NCI-H1694 treated with DMSO at 0.1 percent for 48 hours (cell line): ENCODE measurements around the gene KAT8.
"Not testable (repeated sequence)": the region's sequence is repeated elsewhere in the genome, so short reads cannot be mapped to it uniquely, and the experiment has no call there.

ENCODE experiments used
- DNase-seq: peaks from one replicate; lab custom pipeline; 2025; lab: John Stamatoyannopoulos, UW

The KAT8 gene

DNA sequence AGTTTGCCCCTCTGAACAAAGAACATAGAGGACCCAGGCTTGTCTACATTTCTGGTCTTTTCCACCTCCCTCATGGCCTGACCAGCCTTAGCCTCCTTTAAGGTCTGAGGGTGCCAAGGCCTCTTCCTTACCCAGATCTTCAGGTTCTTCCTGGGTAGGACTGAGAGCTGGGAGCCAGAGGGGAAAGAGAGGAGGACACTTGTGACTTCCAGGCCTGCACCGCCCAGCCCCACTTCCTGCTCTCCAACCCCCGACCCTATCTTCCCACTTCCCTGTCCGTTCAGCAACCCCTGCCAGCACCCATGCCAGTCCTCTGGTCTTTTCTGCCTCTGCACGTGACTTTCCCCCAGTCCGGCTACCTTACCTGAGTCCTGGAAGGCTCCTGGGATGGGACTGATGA is 31.9 kb downstream of the KAT8 start:
- no peak for DNase-seq

DNA sequence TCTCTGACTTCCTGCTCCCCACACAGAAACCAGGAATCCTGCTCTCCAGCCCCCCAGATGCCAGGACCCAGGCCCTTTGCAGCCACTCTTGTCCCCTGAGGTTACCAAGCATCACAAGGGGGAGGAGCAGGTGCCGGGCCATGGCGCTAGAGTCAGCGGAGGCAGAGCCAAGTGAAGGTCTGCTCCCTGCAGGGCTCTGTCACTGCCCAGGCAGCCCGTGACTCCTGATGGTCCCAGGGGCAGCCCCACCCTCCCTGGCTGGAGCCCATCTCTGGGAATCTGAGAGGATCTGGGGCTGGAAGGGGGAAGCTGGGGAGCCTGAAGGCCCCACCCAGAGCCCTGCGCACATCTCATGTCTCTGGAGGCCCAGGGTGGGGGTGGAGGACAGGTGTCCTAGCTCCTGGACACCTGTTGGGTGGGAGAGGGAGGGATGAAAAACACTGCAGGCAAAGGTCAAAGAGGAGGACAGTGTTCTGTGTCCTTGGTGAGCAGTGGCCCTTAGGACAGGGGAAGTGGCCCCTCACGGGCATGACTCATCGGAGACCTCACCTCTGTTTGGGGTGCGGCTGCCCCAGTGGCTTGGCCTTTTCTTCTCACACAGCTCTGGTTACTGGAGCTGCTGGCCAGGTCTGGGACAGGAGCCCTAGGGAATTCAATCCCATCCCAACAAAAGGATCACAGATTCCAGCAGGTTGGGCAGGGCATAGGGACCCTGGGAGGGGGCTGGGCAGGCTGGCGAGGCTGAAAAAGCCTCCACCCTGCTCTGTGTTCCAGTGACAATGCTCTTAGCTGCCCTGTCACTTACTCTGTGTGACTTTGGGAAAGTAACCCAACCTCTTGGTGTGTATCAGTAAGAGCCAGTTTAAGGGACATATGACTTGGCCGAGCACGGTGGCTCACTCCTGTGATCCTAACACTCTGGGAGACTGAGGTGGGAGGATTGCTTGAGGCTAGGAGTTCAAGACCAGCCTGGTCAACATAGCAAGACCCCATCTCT is 32.7 kb downstream of the KAT8 start, which contains the start of gene PRSS36:
Gene PRSS36, minus strand, starts transcription at position 173 of the 997 bp plus-strand sequence. Its CDS starts 31 bp downstream, at position 142.
- DNase-seq = no peak

DNA sequence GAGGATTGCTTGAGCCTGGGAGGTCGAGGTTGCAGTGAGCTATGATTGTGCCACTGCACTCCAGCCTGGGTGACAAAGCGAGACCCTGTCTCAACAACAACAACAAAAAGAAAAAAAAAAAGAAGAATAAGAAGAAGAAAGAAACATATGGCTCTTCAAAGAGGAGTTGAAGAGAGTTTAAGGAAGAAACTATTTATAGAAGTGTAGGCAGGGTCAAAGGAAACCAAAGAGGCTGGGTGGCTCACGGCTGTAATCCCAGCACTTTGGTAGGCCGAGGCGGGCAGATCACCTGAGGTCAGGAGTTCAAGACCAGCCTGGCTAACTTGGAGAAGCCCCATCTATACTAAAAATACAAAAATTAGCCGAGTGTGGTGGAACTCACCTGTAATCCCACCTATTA is 33.5 kb downstream of the KAT8 start:
- DNase-seq = not testable (repeated sequence)

DNA sequence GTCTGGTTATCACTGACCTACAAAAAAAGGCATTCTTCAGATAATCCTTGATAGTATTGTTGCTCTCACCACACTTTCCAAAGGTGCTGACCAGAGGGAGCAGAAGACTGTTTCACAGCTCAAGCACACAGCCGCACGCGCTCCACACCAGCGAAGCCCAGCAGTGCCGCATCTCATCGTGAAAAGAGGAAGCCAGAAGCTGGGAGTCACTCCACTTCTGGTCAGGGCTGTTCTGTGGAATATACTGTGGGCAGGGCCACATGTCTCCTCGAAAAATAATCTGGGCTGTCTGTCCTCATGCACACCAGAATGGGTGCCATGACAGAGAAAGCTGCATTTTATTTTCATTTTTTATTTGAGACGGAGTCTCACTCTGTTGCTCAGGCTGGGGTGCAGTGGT is 39.7 kb downstream of the KAT8 start:
- no peak for DNase-seq

DNA sequence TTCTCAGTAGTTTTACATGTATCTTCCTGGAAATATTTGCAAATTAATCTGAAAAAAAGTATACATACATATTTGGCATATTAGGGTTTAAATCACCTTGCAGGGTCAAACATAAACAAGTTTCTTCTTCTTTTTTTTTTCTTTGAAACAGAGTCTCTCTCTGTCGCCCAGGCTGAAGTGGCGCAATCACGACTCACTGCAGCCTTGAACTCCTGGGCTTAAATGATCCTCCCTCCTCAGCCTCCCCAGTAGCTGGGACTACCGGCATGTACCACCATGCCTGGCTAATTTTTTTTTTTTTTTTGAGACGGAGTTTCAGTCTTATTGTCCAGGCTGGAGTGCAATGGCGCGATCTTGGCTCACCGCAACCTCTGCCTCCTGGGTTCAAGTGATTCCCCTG is 49.9 kb downstream of the KAT8 start:
- no peak for DNase-seq

DNA sequence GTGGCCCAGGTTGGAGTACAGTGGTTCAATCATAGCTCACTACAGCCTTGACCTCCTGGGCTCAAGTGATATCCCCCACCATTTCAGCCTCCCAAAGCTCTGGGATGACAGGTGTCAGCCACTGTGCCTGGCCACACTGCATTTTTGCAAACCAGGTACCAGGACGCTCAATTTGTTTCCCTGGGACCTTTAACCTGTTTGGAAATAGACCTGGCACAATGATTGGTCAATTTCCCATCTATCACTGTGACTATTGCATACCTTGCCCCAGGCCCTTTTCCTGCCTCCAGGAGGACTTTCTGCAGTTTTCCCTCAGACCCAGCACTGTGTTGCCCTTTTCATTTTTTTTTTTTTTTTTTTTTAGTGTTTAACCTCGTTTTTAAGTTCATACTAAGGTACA is 51.4 kb downstream of the KAT8 start:
- no peak for DNase-seq

DNA sequence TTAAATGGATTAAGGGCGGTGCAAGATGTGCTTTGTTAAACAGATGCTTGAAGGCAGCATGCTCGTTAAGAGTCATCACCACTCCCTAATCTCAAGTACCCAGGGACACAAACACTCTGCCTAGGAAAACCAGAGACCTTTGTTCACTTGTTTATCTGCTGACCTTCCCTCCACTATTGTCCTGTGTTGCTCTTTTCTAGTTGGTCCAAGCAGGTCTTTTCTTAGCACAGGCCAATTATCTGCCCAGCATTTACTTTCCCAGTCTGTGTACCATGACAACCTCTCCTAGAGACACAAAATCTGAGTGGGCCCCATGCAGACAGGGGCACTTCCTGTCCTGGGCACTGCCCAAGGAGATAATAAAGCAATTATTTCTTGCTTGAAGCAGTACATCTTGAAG is 52.6 kb downstream of the KAT8 start:
- not testable (repeated sequence) for DNase-seq

DNA sequence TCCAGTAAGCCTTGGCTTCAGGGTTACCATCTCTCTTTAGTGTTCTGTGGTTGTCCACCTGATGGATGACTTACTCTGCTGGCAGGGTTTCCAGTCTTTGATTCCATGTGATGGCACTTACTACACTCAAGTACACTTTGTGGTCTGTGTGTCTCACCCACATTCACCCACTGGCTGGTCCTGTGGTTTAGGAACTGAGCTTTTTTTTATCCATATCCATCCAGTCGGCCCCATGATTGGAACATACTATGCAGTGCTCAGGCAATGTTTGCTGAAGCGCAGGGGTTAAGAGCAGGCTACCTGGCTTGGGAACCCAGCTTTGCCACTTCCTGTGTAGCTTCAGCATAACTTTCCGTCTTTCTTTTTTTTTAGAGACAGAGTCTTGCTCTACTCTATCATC is 59.7 kb downstream of the KAT8 start:
- DNase-seq = no peak

DNA sequence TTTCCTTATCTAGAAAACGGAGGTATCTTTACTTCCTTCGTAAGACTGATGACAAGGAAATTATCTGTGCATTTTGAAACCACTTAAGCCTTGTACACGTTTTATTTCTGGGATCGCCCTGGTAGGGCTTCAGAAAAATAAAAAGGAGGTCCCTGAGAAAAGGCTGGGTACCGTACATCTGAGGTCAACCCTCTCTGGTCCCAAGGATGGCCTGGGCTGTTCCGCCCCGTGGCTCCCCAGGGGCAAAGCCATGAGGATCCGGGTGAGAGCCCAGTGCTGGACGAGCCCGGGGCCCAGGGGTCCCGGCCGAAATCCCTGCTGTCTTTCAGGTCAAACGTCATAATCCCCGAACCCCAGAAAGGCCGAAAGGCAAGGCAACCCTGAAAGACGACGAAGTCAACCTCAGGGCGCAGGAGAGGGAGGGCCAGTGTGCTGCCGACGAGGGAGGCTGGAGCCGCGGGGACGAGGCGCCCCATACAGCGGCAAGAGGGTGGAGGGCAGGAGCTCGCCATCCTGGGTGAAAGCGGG is 61.8 kb downstream of the KAT8 start:
- no peak for DNase-seq

DNA sequence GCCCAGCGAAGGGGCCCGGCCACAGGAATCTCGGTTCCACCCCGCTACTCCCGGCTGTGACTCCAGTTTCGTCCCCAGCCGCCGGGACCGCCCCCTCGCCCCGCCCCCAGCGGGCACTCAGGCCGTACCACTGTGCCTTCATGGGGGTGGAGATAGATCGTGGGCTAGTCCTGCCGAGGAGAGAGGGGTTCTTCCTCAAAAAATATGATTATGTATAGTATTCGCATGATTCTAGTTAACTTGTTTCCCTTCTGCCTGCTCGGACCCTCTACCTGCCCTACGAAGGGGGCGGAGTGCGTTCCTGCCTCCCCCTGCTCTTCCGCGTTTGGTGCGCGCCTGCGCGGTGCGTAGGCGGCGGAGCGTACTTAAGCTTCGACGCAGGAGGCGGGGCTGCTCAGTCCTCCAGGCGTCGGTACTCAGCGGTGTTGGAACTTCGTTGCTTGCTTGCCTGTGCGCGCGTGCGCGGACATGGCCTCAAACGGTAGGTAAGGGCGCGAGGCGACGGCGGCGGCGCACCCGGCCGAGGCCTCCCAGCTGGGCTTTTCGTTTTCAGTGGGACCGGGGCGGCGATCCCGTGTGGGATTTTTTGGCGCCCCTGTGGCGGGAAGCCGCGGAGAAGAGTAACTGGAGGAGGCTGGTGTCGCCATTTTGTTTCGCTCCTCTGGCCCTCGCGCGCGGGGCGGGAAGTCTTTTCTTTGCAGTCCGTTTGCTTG is 62.4 kb downstream of the KAT8 start, which contains the start of gene FUS:
Gene FUS, plus strand, starts transcription at position 393 of the 713 bp plus-strand sequence. Its CDS starts 76 bp downstream, at position 469.
- DNase-seq = peak; percentile 69
